ENCODE results near the gene FAM25A.
"Not testable (repeated sequence)": the region's sequence is repeated elsewhere in the genome, so short reads cannot be mapped to it uniquely, and the experiment has no call there.

Gene FAM25A

DNA sequence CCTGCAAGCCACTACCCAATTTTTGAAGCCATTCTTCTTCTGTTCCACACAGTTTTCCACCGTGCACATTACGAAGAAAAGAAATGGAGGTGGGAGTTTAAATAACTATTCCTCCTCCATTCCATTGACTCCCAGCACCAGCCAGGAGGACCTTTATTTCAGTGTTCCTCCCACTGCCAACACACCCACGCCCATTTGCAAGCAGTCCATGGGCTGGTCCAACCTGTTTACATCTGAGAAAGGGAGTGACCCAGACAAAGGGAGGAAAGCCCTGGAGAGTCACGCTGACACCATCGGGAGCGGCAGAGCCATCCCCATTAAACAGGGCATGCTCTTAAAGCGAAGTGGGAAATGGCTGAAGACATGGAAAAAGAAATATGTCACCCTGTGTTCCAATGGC lies 11.8 kb upstream of the FAM25A start:
- not testable (repeated sequence) for H3K27ac ChIP-seq (ENCODE audit: poor library complexity, severe bottlenecking); H3K27me3 ChIP-seq (ENCODE audit: insufficient read depth, poor library complexity, severe bottlenecking); H3K9me3 ChIP-seq (ENCODE audit: severe bottlenecking); H3K4me3 ChIP-seq (ENCODE audit: severe bottlenecking); H3K4me1 ChIP-seq (ENCODE audit: insufficient read depth, poor library complexity, severe bottlenecking); DNase-seq (ENCODE audit: low spot score); H3K36me3 ChIP-seq (ENCODE audit: low read depth); ATAC-seq (ENCODE audit: low read depth)

- not testable (repeated sequence) for H3K4me3 ChIP-seq (ENCODE audit: severe bottlenecking); DNase-seq (ENCODE audit: low spot score); H3K4me1 ChIP-seq (ENCODE audit: insufficient read depth, poor library complexity, severe bottlenecking); H3K27me3 ChIP-seq (ENCODE audit: insufficient read depth, poor library complexity, severe bottlenecking); H3K9me3 ChIP-seq (ENCODE audit: severe bottlenecking); ATAC-seq (ENCODE audit: low read depth); H3K36me3 ChIP-seq (ENCODE audit: low read depth); H3K27ac ChIP-seq (ENCODE audit: poor library complexity, severe bottlenecking)
Observed at GRCh38 chr10:87009134-87009696, 10.9 kb upstream of the FAM25A start.

DNA sequence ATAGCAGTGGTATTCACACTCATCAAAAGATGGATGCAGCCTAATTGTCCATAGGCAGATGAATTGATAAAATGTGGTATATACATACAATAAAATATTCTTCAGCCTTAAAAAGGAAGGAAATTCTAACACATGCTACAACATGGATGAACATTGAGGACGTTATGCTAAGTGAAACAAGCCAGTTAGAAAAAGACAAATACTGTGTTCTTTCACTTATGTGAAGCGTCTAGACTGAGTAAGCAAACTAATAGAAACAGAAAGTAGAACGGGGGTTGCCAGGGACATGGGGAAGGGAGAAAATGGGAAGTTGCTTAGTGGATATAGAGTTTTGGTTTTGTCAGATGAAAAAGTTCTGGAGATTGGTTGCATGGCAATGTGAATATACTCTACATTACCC lies 6.6 kb upstream of the FAM25A start:
- not testable (repeated sequence) for ATAC-seq (ENCODE audit: low read depth); H3K27ac ChIP-seq (ENCODE audit: poor library complexity, severe bottlenecking); H3K4me1 ChIP-seq (ENCODE audit: insufficient read depth, poor library complexity, severe bottlenecking); DNase-seq (ENCODE audit: low spot score); H3K27me3 ChIP-seq (ENCODE audit: insufficient read depth, poor library complexity, severe bottlenecking); H3K36me3 ChIP-seq (ENCODE audit: low read depth); H3K4me3 ChIP-seq (ENCODE audit: severe bottlenecking); H3K9me3 ChIP-seq (ENCODE audit: severe bottlenecking)

- H3K9me3 ChIP-seq (ENCODE audit: severe bottlenecking); H3K4me3 ChIP-seq (ENCODE audit: severe bottlenecking); DNase-seq (ENCODE audit: low spot score); H3K36me3 ChIP-seq (ENCODE audit: low read depth); H3K27ac ChIP-seq (ENCODE audit: poor library complexity, severe bottlenecking); H3K4me1 ChIP-seq (ENCODE audit: insufficient read depth, poor library complexity, severe bottlenecking); H3K27me3 ChIP-seq (ENCODE audit: insufficient read depth, poor library complexity, severe bottlenecking); ATAC-seq (ENCODE audit: low read depth): not testable (repeated sequence)
Observed at GRCh38 chr10:87014986-87015716, 4.9 kb upstream of the FAM25A start.

- not testable (repeated sequence) for H3K27me3 ChIP-seq (ENCODE audit: insufficient read depth, poor library complexity, severe bottlenecking); ATAC-seq (ENCODE audit: low read depth); DNase-seq (ENCODE audit: low spot score); H3K9me3 ChIP-seq (ENCODE audit: severe bottlenecking); H3K4me3 ChIP-seq (ENCODE audit: severe bottlenecking); H3K27ac ChIP-seq (ENCODE audit: poor library complexity, severe bottlenecking); H3K36me3 ChIP-seq (ENCODE audit: low read depth); H3K4me1 ChIP-seq (ENCODE audit: insufficient read depth, poor library complexity, severe bottlenecking)
Observed at GRCh38 chr10:87018127-87018526, 2.0 kb upstream of the FAM25A start.

GRCh38 chr10:87019066-87019465 lies 1.0 kb upstream of the FAM25A start:
- not testable (repeated sequence) for H3K27ac ChIP-seq (ENCODE audit: poor library complexity, severe bottlenecking); ATAC-seq (ENCODE audit: low read depth); H3K4me3 ChIP-seq (ENCODE audit: severe bottlenecking); H3K36me3 ChIP-seq (ENCODE audit: low read depth); H3K9me3 ChIP-seq (ENCODE audit: severe bottlenecking); DNase-seq (ENCODE audit: low spot score); H3K27me3 ChIP-seq (ENCODE audit: insufficient read depth, poor library complexity, severe bottlenecking); H3K4me1 ChIP-seq (ENCODE audit: insufficient read depth, poor library complexity, severe bottlenecking)

DNA sequence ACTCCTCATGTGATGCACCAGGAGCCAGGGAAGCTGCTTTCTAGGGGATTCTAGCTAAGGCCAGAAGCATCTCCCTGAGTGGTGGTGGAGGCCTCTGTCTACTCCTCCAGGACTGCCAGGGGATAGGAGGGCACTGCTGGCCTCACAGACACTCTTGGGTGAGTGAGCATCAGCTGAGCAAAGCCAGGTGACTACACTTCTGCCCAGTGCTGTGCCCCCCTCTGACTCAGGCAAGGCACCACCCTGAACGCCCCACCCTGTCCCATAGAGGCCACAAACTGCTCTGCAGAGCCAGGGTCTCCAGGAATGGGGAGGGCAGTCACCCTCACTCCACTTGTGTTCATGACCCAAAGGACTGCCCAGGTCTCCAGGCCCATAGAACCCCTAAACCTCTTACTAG lies 590 bp upstream of the FAM25A start:
- DNase-seq (ENCODE audit: low spot score); H3K4me1 ChIP-seq (ENCODE audit: insufficient read depth, poor library complexity, severe bottlenecking); H3K27ac ChIP-seq (ENCODE audit: poor library complexity, severe bottlenecking); H3K4me3 ChIP-seq (ENCODE audit: severe bottlenecking); H3K9me3 ChIP-seq (ENCODE audit: severe bottlenecking); H3K36me3 ChIP-seq (ENCODE audit: low read depth); H3K27me3 ChIP-seq (ENCODE audit: insufficient read depth, poor library complexity, severe bottlenecking); ATAC-seq (ENCODE audit: low read depth): not testable (repeated sequence)

- not testable (repeated sequence) for H3K4me1 ChIP-seq (ENCODE audit: insufficient read depth, poor library complexity, severe bottlenecking); H3K4me3 ChIP-seq (ENCODE audit: severe bottlenecking); H3K36me3 ChIP-seq (ENCODE audit: low read depth); H3K9me3 ChIP-seq (ENCODE audit: severe bottlenecking); H3K27me3 ChIP-seq (ENCODE audit: insufficient read depth, poor library complexity, severe bottlenecking); DNase-seq (ENCODE audit: low spot score)
- H3K27ac ChIP-seq (ENCODE audit: poor library complexity, severe bottlenecking), result peak overlapping the region; percentile 45
- peak; percentile 74 for ATAC-seq (ENCODE audit: low read depth)
Observed at GRCh38 chr10:87025285-87025958, 5.3 kb downstream of the FAM25A start.

DNA sequence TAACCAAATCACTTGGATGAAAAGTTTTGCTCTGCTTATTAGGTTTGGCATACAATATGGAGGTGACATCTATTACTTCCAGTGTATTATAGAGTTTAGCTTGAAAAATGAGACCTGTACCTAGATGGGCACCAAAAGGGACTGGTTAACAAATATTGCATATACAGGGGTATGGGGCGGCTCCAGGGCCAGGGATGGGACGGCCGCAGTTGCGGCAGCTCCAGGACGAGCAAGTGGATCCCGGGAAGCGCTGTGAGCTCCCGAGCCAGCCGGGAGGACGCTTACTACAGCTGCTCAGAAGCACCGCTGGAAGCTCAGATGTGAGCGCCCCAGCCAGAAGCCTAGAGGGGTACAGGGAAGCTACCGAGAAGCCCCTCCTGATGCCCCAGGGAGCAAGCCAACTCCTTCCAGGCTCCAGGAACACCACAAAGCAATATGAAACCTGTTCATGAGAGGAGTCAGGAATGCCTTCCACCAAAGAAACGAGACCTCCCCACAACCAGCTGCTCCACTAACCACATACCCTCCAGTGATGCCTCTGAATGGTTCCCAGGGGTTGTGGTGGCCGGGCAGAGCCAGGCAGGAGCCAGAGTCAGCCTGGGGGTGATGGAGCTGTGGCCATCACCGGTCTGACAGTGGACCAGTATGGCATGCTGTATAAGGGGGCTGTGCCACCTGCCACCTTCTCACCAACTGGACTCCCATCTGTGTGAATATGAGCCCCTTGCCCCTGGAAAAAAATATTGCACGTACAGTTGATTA lies 6.8 kb downstream of the FAM25A start:
- H3K4me3 ChIP-seq (ENCODE audit: severe bottlenecking); H3K4me1 ChIP-seq (ENCODE audit: insufficient read depth, poor library complexity, severe bottlenecking); H3K27ac ChIP-seq (ENCODE audit: poor library complexity, severe bottlenecking); H3K36me3 ChIP-seq (ENCODE audit: low read depth); H3K9me3 ChIP-seq (ENCODE audit: severe bottlenecking); ATAC-seq (ENCODE audit: low read depth); H3K27me3 ChIP-seq (ENCODE audit: insufficient read depth, poor library complexity, severe bottlenecking); DNase-seq (ENCODE audit: low spot score): not testable (repeated sequence)

GRCh38 chr10:87030419-87030818 lies 10.3 kb downstream of the FAM25A start:
- not testable (repeated sequence) for ATAC-seq (ENCODE audit: low read depth); H3K27me3 ChIP-seq (ENCODE audit: insufficient read depth, poor library complexity, severe bottlenecking); H3K27ac ChIP-seq (ENCODE audit: poor library complexity, severe bottlenecking); DNase-seq (ENCODE audit: low spot score); H3K36me3 ChIP-seq (ENCODE audit: low read depth); H3K4me3 ChIP-seq (ENCODE audit: severe bottlenecking); H3K9me3 ChIP-seq (ENCODE audit: severe bottlenecking); H3K4me1 ChIP-seq (ENCODE audit: insufficient read depth, poor library complexity, severe bottlenecking)

Measured in RWPE2 (cell line).